AG04450 (cell line): Measurements from ENCODE around the gene MAN1B1. TPM values are rescaled to one million over a fixed set of nuclear protein-coding genes. Genes with fewer than 3 reads are reported as not detected.

Experiments
- CTCF ChIA-PET: fragments of 300-600, 350-600 bp; formaldehyde crosslinking; extraction: SDS; loops from one replicate; lab custom pipeline; 2022; ENCODE audit warnings: antibody characterized with exemption, inconsistent platforms; lab: Charles Lee
- POLR2A ChIA-PET: fragments of 350-600 bp; formaldehyde crosslinking; extraction: SDS; loops from one replicate; lab custom pipeline; 2021; ENCODE audit warnings: antibody characterized with exemption, inconsistent platforms; lab: Yijun Ruan, JAX
- DNase-seq: peaks from one replicate; pipeline ENCODE4 v3.0.0-alpha.2; 2011; ENCODE audit warnings: low read depth, low spot score
- H3K27ac ChIP-seq: one replicate; pipeline ENCODE4 v1.5.1; 2012; ENCODE audit warnings: low read depth, low read length, control low read depth
- H3K27me3 ChIP-seq: one replicate; pipeline ENCODE4 v1.6.0; 2012; ENCODE audit warnings: low read length; ENCODE audit not compliant: control insufficient read depth, insufficient read depth
- H3K4me3 ChIP-seq: 2 replicates; pipeline ENCODE4 v1.5.1; 2011; ENCODE audit warnings: mild to moderate bottlenecking, low read depth, low read length, control low read depth
- H3K9me3 ChIP-seq: 2 replicates; pipeline ENCODE4 v1.5.1; 2012; ENCODE audit warnings: low read length; ENCODE audit not compliant: control insufficient read depth, insufficient read depth
- CTCF ChIP-seq: IDR thresholded peaks from 2 replicates; pipeline ENCODE4 v1.5.1; 2011; ENCODE audit warnings: low read depth, low read length, control low read depth, inconsistent platforms
- polyA plus RNA-seq: library from polyadenylated mRNA; depleted of rRNA; stranded (reverse); fragments of >200 nt; gene quantifications from 2 replicates; pipeline ENCODE4 v1.2.3, GENCODE V29; 2011

The MAN1B1 gene
- polyA plus RNA-seq, 1 experiment, result 40.8 TPM

GRCh38 chr9:137107312-137107921 lies 20.6 kb downstream of the MAN1B1 start:
- Histone ChIP-seq H3K27me3 (no peaks in the 10 kb centered on the region), H3K27ac (no peak overlapping the region), H3K9me3 (peaks cover 11% of the 10 kb centered on the region), H3K4me3 (no peak overlapping the region)
- no peak for DNase-seq
- ChIA-PET CTCF (no interaction called here), POLR2A (no interaction called here)
- no peak for TF ChIP-seq CTCF

GRCh38 chr9:137107982-137108381 lies 21.2 kb downstream of the MAN1B1 start:
- H3K27ac ChIP-seq, result no peak overlapping the region
- CTCF ChIA-PET, result no interaction called here
- H3K4me3 ChIP-seq, result no peak overlapping the region
- DNase-seq, result no peak
- TF ChIP-seq CTCF, result no peak
- POLR2A ChIA-PET, result no interaction called here
- H3K27me3 ChIP-seq, result no peaks in the 10 kb centered on the region
- H3K9me3 ChIP-seq, result peaks cover 6% of the 10 kb centered on the region

- POLR2A ChIA-PET, result no interaction called here
- H3K4me3 ChIP-seq, result no peak overlapping the region
- DNase-seq, result no peak
- H3K9me3 ChIP-seq, result no peaks in the 10 kb centered on the region; the same call in 1 of the 2 replicates
- CTCF ChIA-PET, result no interaction called here
- no peak for TF ChIP-seq CTCF
- no peak overlapping the region for H3K27ac ChIP-seq
- no peaks in the 10 kb centered on the region for H3K27me3 ChIP-seq
These were observed 21.9 kb downstream of the MAN1B1 start for GRCh38 chr9:137108608-137109249.

- Histone ChIP-seq H3K27ac (no peak overlapping the region), H3K4me3 (no peak overlapping the region), H3K9me3 (no peaks in the 10 kb centered on the region; the same call in 1 of the 2 replicates), H3K27me3 (no peaks in the 10 kb centered on the region)
- ChIA-PET CTCF (no interaction called here), POLR2A (no interaction called here)
- no peak for DNase-seq
- TF ChIP-seq CTCF, result no peak
These were observed 22.7 kb downstream of the MAN1B1 start for GRCh38 chr9:137109250-137110146.
